Retinal pigment epithelial cell (primary cell): ENCODE measurements around the gene CXCR5.

ENCODE experiments used
- DNase-seq: peaks from one replicate; pipeline ENCODE4 v3.0.0-alpha.2; 2010; ENCODE audit warnings: low read depth
- H3K4me3 ChIP-seq: 2 replicates; pipeline ENCODE4 v1.5.1; 2011; ENCODE audit warnings: mild to moderate bottlenecking, low read length, control low read depth, moderate library complexity
- CTCF ChIP-seq: conservative IDR thresholded peaks from 2 replicates; pipeline ENCODE4 v1.5.1; 2011; ENCODE audit warnings: low read depth, low read length, control low read depth, inconsistent platforms

CXCR5 gene

GRCh38 chr11:118902336-118903203, 18.9 kb downstream of the CXCR5 start:
- no peak for TF ChIP-seq CTCF
- DNase-seq = no peak
- H3K4me3 ChIP-seq = no peak overlapping the region

- no peak for TF ChIP-seq CTCF
Observed at GRCh38 chr11:118903204-118904015, 19.7 kb downstream of the CXCR5 start.

GRCh38 chr11:118907051-118908042, 23.7 kb downstream of the CXCR5 start:
- TF ChIP-seq CTCF = peak; percentile 86
- peak overlapping the region; percentile 29 for H3K4me3 ChIP-seq
- DNase-seq = no peak

More at GRCh38 chr11:118903204-118904015, 19.7 kb downstream of the CXCR5 start:
- DNase-seq = no peak
- no peak overlapping the region for H3K4me3 ChIP-seq

- H3K4me3 ChIP-seq = no peak overlapping the region
- no peak for DNase-seq
- TF ChIP-seq CTCF = no peak
Observed at GRCh38 chr11:118908264-118908663, 24.6 kb downstream of the CXCR5 start.

GRCh38 chr11:118908901-118909618, 25.4 kb downstream of the CXCR5 start:
- peak; percentile 91 for DNase-seq
- no peak for TF ChIP-seq CTCF
- peak overlapping the region; percentile 37 for H3K4me3 ChIP-seq
